Prostate gland (tissue), 2 donors: ENCODE data around the gene GANAB.

ENCODE experiments used
- POLR2A ChIP-seq: fragments of 450-650 bp; IDR thresholded peaks from one replicate; pipeline ENCODE4 v1.6.1; 2016; ENCODE audit warnings: antibody characterized with exemption, mild to moderate bottlenecking
- TF ChIP-seq, protein P1 (sequence below), 4 experiments: fragments of 200-600 bp in 2 of 4; fragments of 450-650 bp in 2 of 4; sonication (generic) in 2 of 4; IDR thresholded peaks; 1 replicate in 3 of 4; 2 replicates in 1 of 4; pipeline ENCODE4 v1.5.1; 2016 to 2019; ENCODE audit warnings: antibody characterized with exemption in 4 of 4, mild to moderate bottlenecking in 2 of 4, moderate library complexity in 2 of 4

DNA sequence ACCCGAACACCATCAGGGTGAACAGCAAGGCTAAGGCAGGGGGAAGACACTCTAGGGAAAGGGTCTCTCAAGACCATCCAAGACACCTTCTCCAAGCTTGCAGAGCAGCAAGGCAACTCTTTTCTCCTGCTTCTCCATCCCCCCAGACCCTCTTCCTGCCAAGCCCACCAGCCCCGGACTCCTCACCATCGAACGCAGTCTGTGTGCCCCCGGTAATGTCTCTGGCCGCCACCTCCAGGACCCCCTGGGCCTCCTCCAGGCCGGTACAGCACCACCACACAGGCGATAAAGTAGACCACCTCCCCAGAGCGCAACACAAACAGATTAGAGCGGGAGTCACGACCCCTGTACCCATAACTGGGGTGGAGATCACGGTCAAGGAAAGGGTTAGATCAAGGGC lies 37.6 kb downstream of the GANAB start:
- TF ChIP-seq, protein P1, sequence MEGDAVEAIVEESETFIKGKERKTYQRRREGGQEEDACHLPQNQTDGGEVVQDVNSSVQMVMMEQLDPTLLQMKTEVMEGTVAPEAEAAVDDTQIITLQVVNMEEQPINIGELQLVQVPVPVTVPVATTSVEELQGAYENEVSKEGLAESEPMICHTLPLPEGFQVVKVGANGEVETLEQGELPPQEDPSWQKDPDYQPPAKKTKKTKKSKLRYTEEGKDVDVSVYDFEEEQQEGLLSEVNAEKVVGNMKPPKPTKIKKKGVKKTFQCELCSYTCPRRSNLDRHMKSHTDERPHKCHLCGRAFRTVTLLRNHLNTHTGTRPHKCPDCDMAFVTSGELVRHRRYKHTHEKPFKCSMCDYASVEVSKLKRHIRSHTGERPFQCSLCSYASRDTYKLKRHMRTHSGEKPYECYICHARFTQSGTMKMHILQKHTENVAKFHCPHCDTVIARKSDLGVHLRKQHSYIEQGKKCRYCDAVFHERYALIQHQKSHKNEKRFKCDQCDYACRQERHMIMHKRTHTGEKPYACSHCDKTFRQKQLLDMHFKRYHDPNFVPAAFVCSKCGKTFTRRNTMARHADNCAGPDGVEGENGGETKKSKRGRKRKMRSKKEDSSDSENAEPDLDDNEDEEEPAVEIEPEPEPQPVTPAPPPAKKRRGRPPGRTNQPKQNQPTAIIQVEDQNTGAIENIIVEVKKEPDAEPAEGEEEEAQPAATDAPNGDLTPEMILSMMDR (IDR thresholded peaks at IDR 0.05), result no peak
- no peak for TF ChIP-seq POLR2A
